ENCODE results near the gene FAM89B.

FAM89B gene

GRCh38 chr11:65623177-65623576 lies 50.8 kb downstream of the FAM89B start:
- DNase-seq (ENCODE audit: extremely low spot score), result no peak
- no peak for TF ChIP-seq ZNF384 (IDR thresholded peaks at IDR 0.05)
- TF ChIP-seq HDGF (IDR thresholded peaks at IDR 0.05; ENCODE audit: borderline replicate concordance), result no peak
- ChIA-PET POLR2A (interaction anchor here (1.1 to 1.9 kb wide), 2 partner anchors 8 to 15 kb away, joined by 3 to 7 read pairs; partner anchors contain the start of gene SIPA1), CTCF (no interaction called here)
